ENCODE data around the gene ANKRD12.

- TF ChIP-seq CTCF (IDR thresholded peaks at IDR 0.05) (peak; percentile 12 to 39 (median 32)), POLR2A (IDR thresholded peaks at IDR 0.05) (no peak)
Observed at GRCh38 chr18:9103376-9103873, 33.2 kb upstream of the ANKRD12 start.
